GM18519 (cell line): ENCODE results near the gene C1orf50.
"Not testable (repeated sequence)": the region's sequence is repeated elsewhere in the genome, so short reads cannot be mapped to it uniquely, and the experiment has no call there.

Experiments
- ATAC-seq: cut with Tn5 transposase; IDR thresholded peaks from one replicate; pipeline ENCODE4 v1.9.1; 2021; ENCODE audit warnings: mild to moderate bottlenecking, moderate library complexity; ENCODE audit not compliant: unreplicated experiment, low FRiP score

C1orf50 gene

GRCh38 chr1:42766741-42767509, at the start of gene C1orf50, which contains the start of gene P3H1:
Gene C1orf50 (plus strand): TSS chr1:42767249. CDS start chr1:42767312, 63 bp downstream.
Gene P3H1 (minus strand): TSS chr1:42767028. CDS start chr1:42766971, 57 bp downstream.
- ATAC-seq, result peak; percentile 85

DNA sequence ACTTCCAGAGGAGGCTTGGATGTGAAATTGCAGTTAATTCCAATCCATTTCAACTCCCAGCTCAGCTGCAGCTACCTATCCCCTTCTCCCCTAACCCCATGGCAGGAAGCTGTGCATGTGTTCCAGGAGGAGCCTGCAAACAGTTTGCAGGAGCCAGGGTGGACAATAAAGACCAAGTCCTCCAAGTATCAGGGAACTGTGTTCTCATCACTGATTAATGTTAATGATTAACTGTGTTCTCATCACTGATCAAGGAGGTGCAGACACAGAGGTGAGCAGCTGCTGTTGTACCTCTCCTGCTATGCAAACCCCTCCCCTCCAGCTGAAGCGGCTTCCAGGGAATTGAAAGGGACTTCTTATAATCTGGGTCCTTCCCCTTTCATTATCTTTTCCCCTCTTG, 46.2 kb upstream of the C1orf50 start:
- ATAC-seq, result no peak

DNA sequence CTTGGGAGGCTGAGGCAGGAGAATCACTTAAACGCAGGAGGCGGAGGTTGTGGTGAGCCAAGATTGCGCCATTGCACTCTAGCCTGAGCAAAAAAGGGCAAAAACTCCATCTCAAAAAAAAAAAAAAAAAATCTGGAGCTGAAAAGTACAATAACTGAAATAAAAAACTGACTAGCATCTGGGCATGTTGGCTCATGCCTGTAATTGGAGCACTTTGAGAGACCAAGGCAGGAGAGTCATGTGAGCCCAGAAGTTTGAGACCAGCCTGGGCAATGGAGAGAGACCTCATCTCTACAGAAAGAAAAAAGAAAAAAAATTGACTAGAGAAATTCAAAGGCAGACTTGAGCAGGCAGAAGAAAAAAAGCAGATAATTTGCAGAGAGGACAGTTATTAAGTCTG, 45.1 kb upstream of the C1orf50 start:
- ATAC-seq, result no peak

- ATAC-seq, result not testable (repeated sequence)
Observed at GRCh38 chr1:42722403-42722802, 44.6 kb upstream of the C1orf50 start.

GRCh38 chr1:42723511-42723910, 43.5 kb upstream of the C1orf50 start:
- ATAC-seq, result no peak

- ATAC-seq, result not testable (repeated sequence)
Observed at GRCh38 chr1:42725820-42726219, 41.2 kb upstream of the C1orf50 start.

DNA sequence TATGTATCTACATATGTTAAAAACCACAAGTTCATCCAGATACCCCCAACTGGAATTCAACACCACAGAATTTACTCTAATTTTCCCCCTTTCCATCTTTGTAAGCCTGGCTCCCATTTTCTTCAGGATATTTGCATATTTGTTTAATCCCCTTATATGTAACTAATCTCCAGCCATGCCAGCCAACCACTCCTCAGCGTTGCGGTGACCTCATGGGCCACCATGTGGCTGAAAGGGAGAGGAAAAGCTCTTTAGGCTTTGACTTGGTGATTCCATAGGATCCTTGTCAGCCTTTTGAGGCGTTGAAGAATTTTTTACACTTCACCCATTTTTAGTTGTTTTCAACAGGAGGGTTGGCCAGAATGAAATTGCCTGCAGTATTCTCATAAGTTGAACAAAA, 37.0 kb upstream of the C1orf50 start:
- no peak for ATAC-seq

GRCh38 chr1:42730988-42731387, 36.1 kb upstream of the C1orf50 start:
- no peak for ATAC-seq

GRCh38 chr1:42731585-42731984, 35.5 kb upstream of the C1orf50 start:
- ATAC-seq, result no peak

GRCh38 chr1:42732126-42732680, 34.8 kb upstream of the C1orf50 start:
- no peak for ATAC-seq

- ATAC-seq, result no peak
Observed at GRCh38 chr1:42733415-42734200, 33.4 kb upstream of the C1orf50 start.

- ATAC-seq, result no peak
Observed at GRCh38 chr1:42734201-42735035, 32.6 kb upstream of the C1orf50 start.

DNA sequence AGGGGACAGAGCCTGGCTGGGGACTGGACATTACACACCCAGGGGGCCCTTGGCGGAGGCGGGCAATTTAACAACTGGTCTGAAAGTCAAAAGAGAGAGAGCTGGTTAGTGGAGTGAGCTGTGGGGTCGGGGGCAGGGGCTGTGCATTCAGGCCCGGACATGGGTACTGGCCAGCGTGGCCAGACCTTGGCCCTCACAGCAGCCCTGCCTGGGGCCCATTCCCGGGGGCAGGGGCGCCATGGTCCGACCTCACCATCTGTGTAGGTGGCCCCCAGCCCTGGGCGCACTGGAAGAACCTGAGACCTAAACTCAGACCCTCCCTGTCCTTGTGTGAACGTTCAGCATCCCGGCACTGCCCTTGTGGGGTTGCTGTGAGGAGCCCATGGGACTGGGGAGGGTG, 32.0 kb upstream of the C1orf50 start:
- no peak for ATAC-seq

DNA sequence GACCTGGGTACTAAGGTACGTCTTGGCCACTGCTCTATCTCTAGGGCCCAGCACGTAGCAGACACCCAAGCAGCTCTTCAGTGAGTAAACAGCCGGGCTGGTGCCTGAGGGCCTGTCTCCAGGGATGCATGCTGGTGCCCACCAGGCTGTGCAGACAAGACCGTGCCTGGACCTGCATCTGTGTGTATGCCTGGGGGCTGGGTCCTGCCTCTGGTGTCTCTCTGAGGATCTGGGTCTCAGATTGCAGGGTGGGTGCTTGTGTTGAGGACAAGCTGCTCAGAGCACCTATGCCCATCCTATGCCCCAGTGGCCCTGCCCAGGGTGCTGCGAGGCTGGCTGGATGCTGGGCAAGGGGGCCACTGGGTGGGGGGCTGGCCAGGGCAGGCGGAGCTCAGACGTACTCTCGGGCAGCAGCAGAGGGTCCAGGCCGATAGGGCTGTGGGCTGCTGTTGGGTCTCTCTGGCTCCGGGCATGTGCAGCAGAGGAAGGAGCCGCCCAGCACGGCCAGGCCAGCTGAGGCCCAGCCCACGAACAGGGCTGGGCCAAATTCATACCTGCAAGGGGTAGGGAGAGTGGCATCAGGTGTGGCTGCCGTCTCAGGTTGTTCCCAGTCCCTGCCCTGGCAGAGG, 31.5 kb upstream of the C1orf50 start:
- ATAC-seq, result no peak

DNA sequence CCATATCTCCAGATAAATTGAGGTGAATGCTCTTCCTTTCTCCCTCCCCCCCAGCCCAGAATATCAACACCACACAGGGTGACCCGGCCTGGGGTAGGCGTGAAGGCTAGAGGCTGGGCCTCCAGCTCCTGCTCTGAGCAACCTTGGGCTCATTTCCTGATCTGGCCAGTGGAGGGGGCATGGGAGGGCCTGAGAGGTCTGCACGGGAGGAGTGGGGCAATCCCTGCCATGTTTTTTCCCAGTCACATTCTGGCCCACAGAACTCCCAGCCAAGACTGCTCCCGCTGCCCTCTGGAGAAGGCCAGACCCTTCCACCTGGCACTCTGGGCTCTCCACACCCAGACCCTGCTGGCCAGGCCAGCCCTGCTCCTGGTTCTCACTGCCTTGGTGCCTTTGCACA, 30.9 kb upstream of the C1orf50 start:
- ATAC-seq, result no peak

GRCh38 chr1:42736571-42737200, 30.4 kb upstream of the C1orf50 start:
- ATAC-seq, result no peak

DNA sequence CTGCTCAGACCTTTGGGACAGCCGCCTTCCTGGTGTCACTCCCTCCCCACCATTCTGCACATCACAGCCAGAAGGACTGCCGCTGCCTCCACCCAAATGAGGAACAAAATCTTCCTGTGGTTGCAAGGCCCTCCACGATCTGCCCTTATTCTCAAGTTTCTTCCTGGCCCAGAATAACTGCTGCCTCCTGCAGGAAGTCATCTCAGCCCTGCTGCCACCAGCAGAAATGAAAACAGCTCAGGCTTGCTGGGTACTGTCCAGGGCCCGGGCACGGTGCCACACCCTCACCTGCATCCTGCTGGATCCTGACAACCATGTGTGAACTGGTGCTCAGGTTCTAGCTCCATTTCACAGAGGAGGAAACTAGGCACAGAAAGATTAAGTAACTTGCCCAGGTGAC, 29.8 kb upstream of the C1orf50 start:
- ATAC-seq, result no peak

DNA sequence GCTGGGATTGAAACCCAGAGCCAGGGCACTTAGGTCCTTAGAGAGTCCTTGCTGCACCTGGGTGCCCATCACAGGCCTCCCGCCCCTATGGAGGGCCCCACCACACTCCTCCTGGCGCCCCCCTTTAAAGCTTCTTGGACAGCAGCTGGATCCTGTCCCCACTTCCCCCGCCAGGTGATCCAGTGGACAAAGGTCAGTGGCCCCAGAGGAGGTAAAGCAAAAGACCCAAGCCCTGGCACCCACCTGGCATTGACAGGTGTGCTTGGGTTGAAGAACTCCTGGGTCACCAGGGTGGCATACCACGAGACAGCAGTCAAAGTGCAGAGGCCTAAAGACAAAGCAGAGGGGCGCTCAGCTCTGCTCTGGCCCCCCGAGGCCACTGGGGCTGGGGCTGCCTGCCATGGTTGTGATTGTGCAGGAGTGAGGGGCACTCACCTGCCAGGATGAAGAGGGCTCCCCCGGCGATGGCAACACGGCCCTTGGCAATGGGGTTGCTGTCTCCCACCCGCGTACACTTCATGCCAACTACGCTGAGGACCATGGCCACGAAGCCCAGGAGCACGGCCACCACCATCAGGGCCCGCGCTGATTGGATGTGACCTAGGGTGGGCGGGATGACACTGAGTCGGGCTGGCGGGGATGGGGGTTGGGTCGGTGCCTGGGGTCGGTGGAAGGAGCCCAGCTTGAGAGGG, 28.9 kb upstream of the C1orf50 start:
- no peak for ATAC-seq

- ATAC-seq, result no peak
Observed at GRCh38 chr1:42738678-42739226, 28.3 kb upstream of the C1orf50 start.
